Activated gamma-delta T cell (primary cell): ENCODE measurements around the gene OR10K2.

ENCODE experiments used
- DNase-seq: peaks from one replicate; lab custom pipeline; 2025; lab: John Stamatoyannopoulos, UW

The OR10K2 gene

DNA sequence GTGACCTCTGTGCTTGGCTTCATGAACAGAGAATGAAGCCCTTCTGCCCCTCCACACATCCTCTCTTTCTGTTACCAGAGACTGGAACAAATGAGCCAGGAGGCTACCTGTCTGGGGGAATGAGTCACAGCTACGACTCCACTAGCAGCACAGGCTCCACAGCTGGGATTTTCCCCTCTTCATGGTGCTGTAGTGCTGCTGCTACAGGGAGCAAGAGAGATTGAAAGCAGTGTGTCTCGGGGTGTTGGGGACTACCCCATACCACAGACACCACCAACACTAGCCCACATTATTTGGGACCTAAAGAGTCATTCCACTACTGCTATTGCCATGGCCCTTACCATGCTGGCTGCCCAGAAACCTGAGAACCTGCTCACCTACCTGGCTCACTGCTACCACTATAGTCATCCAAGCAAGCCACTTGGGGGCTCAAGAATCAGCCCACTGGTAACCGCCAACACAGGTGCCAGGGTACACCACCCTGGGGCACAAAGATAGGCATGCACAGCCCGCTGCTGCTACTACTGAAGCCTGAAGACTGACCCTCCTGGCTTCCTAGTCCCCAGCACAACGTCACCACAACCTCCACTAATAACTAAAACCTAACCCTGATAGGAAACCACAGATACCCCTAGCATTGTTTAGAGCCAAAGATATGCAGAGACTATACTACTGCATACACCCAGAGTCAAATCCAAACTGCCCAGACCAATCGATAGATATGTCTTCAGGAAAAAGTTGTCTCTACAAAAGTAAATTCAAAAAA, 54.7 kb downstream of the OR10K2 start:
- DNase-seq: no peak
